ENCODE measurements around the gene TBL3. TPM values are rescaled to one million over a fixed set of nuclear protein-coding genes. Genes with fewer than 3 reads are reported as not detected.
A peak's percentile ranks its signal among the peaks of the same experiment; 100 is the strongest.

TBL3 gene
- total RNA-seq, 1 donor from 2014 or later: 44.5 TPM

DNA sequence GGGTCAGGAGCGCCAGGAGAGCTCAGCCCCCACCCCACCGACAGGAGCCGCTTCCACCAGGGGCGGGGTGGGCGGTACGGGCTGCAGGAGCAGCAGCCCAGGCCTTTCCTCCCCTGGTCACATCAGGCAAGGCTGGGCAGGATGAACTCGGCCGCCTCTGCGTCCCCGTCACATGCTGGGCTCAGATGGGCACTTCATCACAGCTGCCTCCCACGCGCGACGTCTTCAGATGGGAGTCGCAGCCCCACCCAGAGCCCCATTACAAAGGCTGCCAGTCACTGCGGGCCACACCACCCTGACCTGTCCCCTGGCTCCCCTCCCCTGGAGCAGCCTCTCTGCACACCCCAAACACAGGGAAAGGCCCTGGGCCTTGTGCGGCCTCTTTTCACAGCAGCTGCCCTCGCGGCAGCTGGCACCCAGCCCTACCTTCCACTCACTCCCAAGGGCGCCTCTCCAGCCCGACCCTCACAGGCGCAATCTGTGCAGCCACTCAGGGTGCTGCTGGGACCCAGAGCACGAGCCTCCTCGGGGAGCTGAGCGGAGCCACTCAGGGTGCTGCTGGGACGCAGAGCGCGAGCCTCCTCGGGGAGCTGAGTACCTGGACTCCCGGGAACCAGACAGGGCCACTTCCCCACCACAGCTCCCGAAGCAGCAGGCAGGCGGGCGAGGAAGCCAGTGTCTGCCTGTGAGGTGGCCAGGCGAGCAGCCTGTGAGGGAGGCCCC lies 33.1 kb downstream of the TBL3 start:
- H3K27me3 ChIP-seq (ENCODE audit: control insufficient read depth, insufficient read depth, low read length): no peaks in the 10 kb centered on the region
- DNase-seq (ENCODE audit: low read depth) (no peak), FAIRE-seq (no peak)
- TF ChIP-seq, protein P1, sequence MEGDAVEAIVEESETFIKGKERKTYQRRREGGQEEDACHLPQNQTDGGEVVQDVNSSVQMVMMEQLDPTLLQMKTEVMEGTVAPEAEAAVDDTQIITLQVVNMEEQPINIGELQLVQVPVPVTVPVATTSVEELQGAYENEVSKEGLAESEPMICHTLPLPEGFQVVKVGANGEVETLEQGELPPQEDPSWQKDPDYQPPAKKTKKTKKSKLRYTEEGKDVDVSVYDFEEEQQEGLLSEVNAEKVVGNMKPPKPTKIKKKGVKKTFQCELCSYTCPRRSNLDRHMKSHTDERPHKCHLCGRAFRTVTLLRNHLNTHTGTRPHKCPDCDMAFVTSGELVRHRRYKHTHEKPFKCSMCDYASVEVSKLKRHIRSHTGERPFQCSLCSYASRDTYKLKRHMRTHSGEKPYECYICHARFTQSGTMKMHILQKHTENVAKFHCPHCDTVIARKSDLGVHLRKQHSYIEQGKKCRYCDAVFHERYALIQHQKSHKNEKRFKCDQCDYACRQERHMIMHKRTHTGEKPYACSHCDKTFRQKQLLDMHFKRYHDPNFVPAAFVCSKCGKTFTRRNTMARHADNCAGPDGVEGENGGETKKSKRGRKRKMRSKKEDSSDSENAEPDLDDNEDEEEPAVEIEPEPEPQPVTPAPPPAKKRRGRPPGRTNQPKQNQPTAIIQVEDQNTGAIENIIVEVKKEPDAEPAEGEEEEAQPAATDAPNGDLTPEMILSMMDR (IDR thresholded peaks at IDR 0.05; ENCODE audit: insufficient read depth, low read length, severe bottlenecking): no peak
- peaks cover 51% of the 10 kb centered on the region for H3K36me3 ChIP-seq (ENCODE audit: control insufficient read depth, insufficient read depth, low read length)
- no peak overlapping the region for H3K4me3 ChIP-seq (ENCODE audit: low read depth, low read length)

DNA sequence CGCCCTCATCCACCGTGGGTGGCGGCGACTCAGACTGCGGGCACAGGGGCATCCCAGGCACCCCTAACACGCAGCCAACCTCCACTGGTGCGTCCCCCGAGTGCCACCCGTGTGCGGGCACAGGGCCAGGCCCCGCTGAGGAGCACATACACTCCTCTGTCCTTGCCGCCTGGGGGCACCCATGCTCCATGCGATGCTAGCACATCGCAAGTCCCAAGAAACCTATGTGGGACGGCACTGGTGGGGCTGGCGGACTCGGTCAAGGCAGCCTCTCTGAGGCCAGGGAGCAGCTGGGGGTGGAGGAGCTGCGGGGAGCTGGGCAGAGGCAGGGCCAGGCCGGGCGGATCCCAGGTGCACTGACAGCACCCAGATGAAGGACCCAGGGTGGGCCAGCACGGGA lies 33.8 kb downstream of the TBL3 start:
- FAIRE-seq (no peak), DNase-seq (ENCODE audit: low read depth) (no peak)
- Histone ChIP-seq H3K27me3 (ENCODE audit: control insufficient read depth, insufficient read depth, low read length) (no peaks in the 10 kb centered on the region), H3K4me3 (ENCODE audit: low read depth, low read length) (no peak overlapping the region), H3K36me3 (ENCODE audit: control insufficient read depth, insufficient read depth, low read length) (peaks cover 49% of the 10 kb centered on the region)
- TF ChIP-seq, protein P1 (IDR thresholded peaks at IDR 0.05; ENCODE audit: insufficient read depth, low read length, severe bottlenecking): no peak

DNA sequence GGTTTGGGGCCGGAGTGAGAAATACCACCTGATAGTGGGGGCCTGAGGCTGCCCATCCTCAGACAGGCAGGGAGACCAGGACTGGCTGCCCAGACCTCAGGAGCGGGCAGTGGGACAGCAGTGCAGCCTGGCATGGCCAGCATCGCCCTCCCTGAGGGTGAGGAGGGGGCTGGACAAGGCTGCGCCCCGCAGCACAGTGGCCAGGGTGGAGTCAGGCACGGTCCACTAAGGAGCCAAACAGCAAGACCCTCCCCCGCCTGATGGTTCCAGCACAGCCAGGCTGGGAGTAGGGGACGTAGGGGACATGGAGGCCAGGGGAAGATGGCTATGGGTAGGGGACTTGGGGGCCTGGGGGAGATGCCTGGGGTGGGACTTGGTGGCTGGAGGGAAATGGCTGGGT lies 34.5 kb downstream of the TBL3 start:
- no peaks in the 10 kb centered on the region for H3K27me3 ChIP-seq (ENCODE audit: control insufficient read depth, insufficient read depth, low read length)
- FAIRE-seq (no peak), DNase-seq (ENCODE audit: low read depth) (no peak)
- peaks cover 46% of the 10 kb centered on the region for H3K36me3 ChIP-seq (ENCODE audit: control insufficient read depth, insufficient read depth, low read length)
- TF ChIP-seq, protein P1 (IDR thresholded peaks at IDR 0.05; ENCODE audit: insufficient read depth, low read length, severe bottlenecking): no peak
- H3K4me3 ChIP-seq (ENCODE audit: low read depth, low read length): no peak overlapping the region

DNA sequence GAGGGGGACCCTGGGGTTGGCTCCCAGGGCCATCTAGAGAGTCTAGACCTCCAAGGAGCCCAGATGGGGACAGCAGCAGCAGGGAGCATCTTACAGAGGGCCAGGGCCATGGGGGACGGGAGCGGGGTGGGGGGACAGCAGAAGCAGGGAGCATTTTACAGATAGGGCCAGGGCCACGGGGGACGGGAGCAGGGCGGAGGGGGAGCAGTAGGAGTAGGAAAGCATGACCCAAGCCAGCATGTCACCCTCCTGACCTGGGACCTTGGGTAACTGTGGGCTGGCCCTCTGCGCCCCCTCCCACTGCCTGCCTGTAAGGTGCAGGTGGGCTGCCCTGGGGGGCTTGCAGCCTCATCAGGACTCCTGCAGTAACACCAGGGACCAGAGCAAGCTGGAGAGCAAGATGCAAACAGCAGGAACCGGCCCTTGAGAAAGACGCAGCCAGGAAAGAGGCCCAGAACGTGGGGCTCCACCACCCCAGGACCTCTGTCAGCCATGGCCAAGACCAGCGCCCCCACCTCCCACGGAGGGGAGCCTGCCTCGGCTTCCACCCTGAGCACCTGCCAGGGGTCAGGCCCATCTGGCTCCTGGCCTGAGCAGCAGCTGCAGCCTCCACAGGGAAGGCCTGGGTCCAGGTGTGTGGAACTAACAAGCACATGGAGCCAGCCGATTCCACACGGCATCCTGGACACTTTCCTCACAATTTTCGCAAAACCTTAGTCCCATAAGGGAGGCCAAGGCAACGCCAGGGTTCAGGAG lies 35.4 kb downstream of the TBL3 start:
- Histone ChIP-seq H3K27me3 (ENCODE audit: control insufficient read depth, insufficient read depth, low read length) (no peaks in the 10 kb centered on the region), H3K36me3 (ENCODE audit: control insufficient read depth, insufficient read depth, low read length) (peaks cover 37% of the 10 kb centered on the region), H3K4me3 (ENCODE audit: low read depth, low read length) (peak overlapping the region; percentile 59)
- TF ChIP-seq, protein P1 (IDR thresholded peaks at IDR 0.05; ENCODE audit: insufficient read depth, low read length, severe bottlenecking): no peak
- FAIRE-seq (no peak), DNase-seq (ENCODE audit: low read depth) (no peak)

DNA sequence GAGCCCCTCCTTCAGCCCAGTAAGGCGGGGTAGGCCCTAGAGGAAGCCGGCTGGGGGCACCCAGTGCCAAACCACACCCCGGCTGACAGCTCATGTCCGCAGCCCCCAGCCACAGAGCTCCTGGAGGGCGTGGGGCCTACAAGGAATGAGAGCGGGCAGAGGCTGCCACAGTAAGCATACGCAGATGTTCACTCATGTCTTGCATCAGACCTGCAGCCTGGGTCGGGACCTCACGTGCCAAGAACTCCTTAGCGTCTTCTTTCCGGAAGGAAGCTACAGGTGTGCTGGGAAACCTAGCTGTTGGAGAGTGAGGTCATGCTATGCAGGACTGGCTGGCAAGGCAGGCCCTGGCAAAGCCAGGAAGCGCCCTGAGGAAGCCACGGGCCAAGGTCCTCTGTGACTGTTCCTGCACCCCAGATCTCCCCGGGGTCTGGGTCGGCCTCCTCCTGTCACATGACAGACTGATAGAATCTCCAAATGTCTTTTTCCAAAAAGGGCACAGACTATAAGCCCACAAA lies 36.2 kb downstream of the TBL3 start:
- peak; percentile 87 for FAIRE-seq
- DNase-seq (ENCODE audit: low read depth): peak; percentile 86
- Histone ChIP-seq H3K27me3 (ENCODE audit: control insufficient read depth, insufficient read depth, low read length) (no peaks in the 10 kb centered on the region), H3K4me3 (ENCODE audit: low read depth, low read length) (peak overlapping the region; percentile 59), H3K36me3 (ENCODE audit: control insufficient read depth, insufficient read depth, low read length) (peaks cover 29% of the 10 kb centered on the region)
- TF ChIP-seq, protein P1 (IDR thresholded peaks at IDR 0.05; ENCODE audit: insufficient read depth, low read length, severe bottlenecking): no peak
